GM12878 (cell line): ENCODE data around the gene HDAC9. TPM values are rescaled to one million over a fixed set of nuclear protein-coding genes. Genes with fewer than 3 reads are reported as not detected.

Source experiments
- ATAC-seq: fragments of 200-7000 bp; cut with Tn5 transposase; 3 replicates; pipeline ENCODE4 v1.9.1; 2020; ENCODE audit warnings: mild to moderate bottlenecking, moderate library complexity
- BruUV-seq: library from RNA; stranded (reverse); fragments of 400-500 nt; replicated peaks from 2 replicates; lab custom pipeline; 2021; lab: Mats Ljungman, UMichigan
- CTCF ChIA-PET: fragments of 300-600 bp; sonication (Branson Sonifier 250); formaldehyde crosslinking; extraction: SDS; loops from one replicate; lab custom pipeline; 2021; ENCODE audit warnings: inconsistent platforms; lab: Yijun Ruan, JAX
- POLR2A ChIA-PET: fragments of 350-600 bp; formaldehyde crosslinking; extraction: SDS; loops from one replicate; lab custom pipeline; 2021; ENCODE audit warnings: inconsistent platforms; lab: Charles Lee
- RAD21 ChIA-PET: fragments of 300-600 bp; sonication (Branson Sonifier 250); formaldehyde crosslinking; loops from one replicate; lab custom pipeline; 2023; ENCODE audit warnings: antibody characterized with exemption; ENCODE audit not compliant: unreplicated experiment; lab: Charles Lee
- SMC1A ChIA-PET: fragments of 300-600 bp; sonication (Branson Sonifier 250); formaldehyde crosslinking; loops from one replicate; lab custom pipeline; 2023; ENCODE audit not compliant: unreplicated experiment, uncharacterized antibody; lab: Charles Lee
- DNase-seq: peaks from one replicate; pipeline ENCODE4 v3.0.0-alpha.2; 2011; ENCODE audit warnings: low read depth, low spot score
- FAIRE-seq: peaks from 3 replicates; lab custom pipeline; 2011; peaks lifted over from hg19 to GRCh38; lab: Jason Lieb, UNC
- H2AFZ ChIP-seq: 2 replicates; pipeline ENCODE4 v1.6.0; 2011; ENCODE audit warnings: low read depth, low read length, control low read depth; ENCODE audit not compliant: control insufficient read depth
- H3K27ac ChIP-seq: 2 replicates; pipeline ENCODE4 v1.5.1; 2011; ENCODE audit warnings: control low read depth; ENCODE audit not compliant: control insufficient read depth, insufficient read depth
- H3K27me3 ChIP-seq, 2 experiments: replicated peaks in 1 of 2; 2 replicates each; pipeline versions ENCODE4 v1.6.0 to v1.6.1; 2011; ENCODE audit warnings: low read length in 1 of 2; ENCODE audit not compliant: control insufficient read depth in 2 of 2, insufficient read depth in 2 of 2
- H3K36me3 ChIP-seq, 2 experiments: 2 replicates each; pipeline ENCODE4 v1.5.1; 2011; ENCODE audit warnings: low read length in 1 of 2; ENCODE audit not compliant: control insufficient read depth in 2 of 2, insufficient read depth in 2 of 2
- H3K4me1 ChIP-seq: 2 replicates; pipeline ENCODE4 v1.6.1; 2011; ENCODE audit warnings: mild to moderate bottlenecking, low read length, moderate library complexity, mixed read lengths; ENCODE audit not compliant: control insufficient read depth, insufficient read depth
- H3K4me2 ChIP-seq: 2 replicates; pipeline ENCODE4 v1.6.0; 2011; ENCODE audit warnings: control low read depth; ENCODE audit not compliant: control insufficient read depth, insufficient read depth
- H3K4me3 ChIP-seq: fragments of 200-600 bp; sonication (generic); 2 replicates; pipeline ENCODE4 v1.5.1; 2016
- H3K79me2 ChIP-seq: 2 replicates; pipeline ENCODE4 v1.6.0; 2011; ENCODE audit warnings: low read length; ENCODE audit not compliant: control insufficient read depth, insufficient read depth
- H3K9ac ChIP-seq: 2 replicates; pipeline ENCODE4 v1.8.0; 2011; ENCODE audit warnings: low read length, control low read depth, mixed read lengths; ENCODE audit not compliant: control insufficient read depth, insufficient read depth
- H3K9me3 ChIP-seq: replicated peaks from 3 replicates; pipeline ENCODE4 v1.5.1; 2011; ENCODE audit warnings: mild to moderate bottlenecking, low read length; ENCODE audit not compliant: control insufficient read depth, insufficient read depth
- H4K20me1 ChIP-seq: 2 replicates; pipeline ENCODE4 v1.6.0; 2011; ENCODE audit not compliant: control insufficient read depth, insufficient read depth
- BCLAF1 ChIP-seq: fragments of 450-650 bp; IDR thresholded peaks from 2 replicates; pipeline ENCODE4 v1.6.1; 2017; ENCODE audit warnings: antibody characterized with exemption, mild to moderate bottlenecking, moderate library complexity
- CHD4 ChIP-seq: fragments of 200-600 bp; sonication (generic); IDR thresholded peaks from 2 replicates; pipeline ENCODE4 v1.6.1; 2016; ENCODE audit warnings: mild to moderate bottlenecking
- CTCF ChIP-seq, 3 experiments: IDR thresholded peaks in 2 of 3; conservative IDR thresholded peaks in 1 of 3; 2 replicates each; pipeline ENCODE4 v1.5.1; 2011; ENCODE audit warnings: low read depth in 3 of 3, low read length in 3 of 3, mild to moderate bottlenecking in 3 of 3, control low read depth in 2 of 3, moderate library complexity in 2 of 3, inconsistent platforms in 1 of 3, mixed read lengths in 1 of 3; ENCODE audit not compliant: control insufficient read depth in 2 of 3, insufficient read depth in 1 of 3; ENCODE audit errors: extremely low read depth in 1 of 3
- E4F1 ChIP-seq: fragments of 450-650 bp; IDR thresholded peaks from 2 replicates; pipeline ENCODE4 v1.6.1; 2018; ENCODE audit warnings: borderline replicate concordance, mild to moderate bottlenecking; ENCODE audit not compliant: partially characterized antibody
- EED ChIP-seq: sonication (generic); IDR thresholded peaks from 2 replicates; pipeline ENCODE4 v1.6.1; 2016; ENCODE audit warnings: antibody characterized with exemption, low read depth
- ELK1 ChIP-seq: IDR thresholded peaks from 2 replicates; pipeline ENCODE4 v1.6.1; 2012; ENCODE audit warnings: low read depth, low read length, improper control_type of control experiment
- IKZF1 ChIP-seq: fragments of 450-650 bp; conservative IDR thresholded peaks from 2 replicates; pipeline ENCODE4 v1.6.1; 2017; ENCODE audit warnings: antibody characterized with exemption, mild to moderate bottlenecking
- IRF3 ChIP-seq: fragments of 450-650 bp; IDR thresholded peaks from 2 replicates; pipeline ENCODE4 v1.6.1; 2014; ENCODE audit warnings: mild to moderate bottlenecking
- LARP7 ChIP-seq: fragments of 450-650 bp; IDR thresholded peaks from 2 replicates; pipeline ENCODE4 v1.6.1; 2017; ENCODE audit warnings: mild to moderate bottlenecking
- MEF2B ChIP-seq: fragments of 450-650 bp; IDR thresholded peaks from 2 replicates; pipeline ENCODE4 v1.6.1; 2018; ENCODE audit warnings: mild to moderate bottlenecking, moderate library complexity; ENCODE audit not compliant: partially characterized antibody, poor library complexity, severe bottlenecking
- NFYB ChIP-seq: IDR thresholded peaks from 2 replicates; pipeline ENCODE4 v1.6.1; 2011; ENCODE audit warnings: low read depth, mild to moderate bottlenecking, low read length, improper control_type of control experiment, moderate library complexity; ENCODE audit not compliant: insufficient read depth
- SMC3 ChIP-seq: IDR thresholded peaks from 2 replicates; pipeline ENCODE4 v1.6.1; 2011; ENCODE audit warnings: low read length, improper control_type of control experiment, borderline replicate concordance
- ZNF207 ChIP-seq: fragments of 450-650 bp; IDR thresholded peaks from 2 replicates; pipeline ENCODE4 v1.6.1; 2014; ENCODE audit warnings: antibody characterized with exemption, mild to moderate bottlenecking, borderline replicate concordance
- WGBS: methylation state at CpG from one replicate; pipeline ENCODE4 v1.1.6; 2016; ENCODE audit warnings: low lambda C conversion rate; ENCODE audit not compliant: insufficient replicate concordance, insufficient coverage; ENCODE audit errors: missing lambda C conversion rate; 5-methylcytosine and 5-hydroxymethylcytosine counted together
- in situ Hi-C: fragments of 300-500 bp; cut with MboI; formaldehyde crosslinking; loops from 9 replicates; pipeline ENCODE4 v1.14.3; 2018; ENCODE audit warnings: mixed read lengths
- intact Hi-C: fragments of 100-400 bp; cut with micrococcal nuclease; formaldehyde crosslinking; loops from one replicate; pipeline ENCODE4 v1.14.2; 2022; ENCODE audit not compliant: unreplicated experiment
- polyA plus RNA-seq, 11 experiments: library from polyadenylated mRNA; depleted of rRNA in 4 of 11; unstranded in 6 of 11; stranded (reverse) in 5 of 11; fragments of >200 nt; fragmentation: Nextera tagmentation in 4 of 11; fragmentation: Illumina TruSeq in 1 of 11; extraction: Ambion mirVana in 4 of 11; extraction: Trizol in 1 of 11; gene quantifications; 1 replicate in 1 of 11; 2 replicates in 10 of 11; pipeline versions ENCODE4 v1.2.1 to v1.2.3, GENCODE V29; 2011 to 2016; ENCODE audit warnings: inconsistent platforms in 2 of 11, missing spikeins in 2 of 11, low read depth in 1 of 11
- total RNA-seq, 4 experiments: library from RNA; depleted of rRNA in 3 of 4; stranded (reverse); fragments of >200 nt in 3 of 4; fragmentation: Illumina TruSeq in 1 of 4; extraction: Trizol in 1 of 4; gene quantifications; 2 replicates each; pipeline versions ENCODE4 v1.2.1 to v1.2.3, GENCODE V29; 2013 to 2021

The HDAC9 gene
- total and polyA plus RNA-seq, 10 of the 15 experiments (the other 5 are each of a cell fraction or from before 2014, with no cell fraction given), result 0.73 to 12.8 (median 0.92) TPM

- H3K4me3 ChIP-seq, result no peak overlapping the region
- no peak overlapping the region for H2AFZ ChIP-seq
- DNase-seq (no peak), FAIRE-seq (no peak), ATAC-seq (peak; percentile 76)
- BruUV-seq, result no TSS peak
- no peaks in the 10 kb centered on the region for H3K36me3 ChIP-seq
- ChIA-PET SMC1A (interaction anchor here (0.6 to 1.1 kb wide), 4 partner anchors 99 to 703 kb away, joined by 3 read pairs; no protein-coding TSS in a partner anchor), RAD21 (interaction anchor here (1.0 to 1.4 kb wide), 3 partner anchors 321 to 699 kb away, joined by 3 to 4 read pairs (median 4); no protein-coding TSS in a partner anchor), CTCF (interaction anchor here (0.6 to 2.1 kb wide), 13 partner anchors 9 to 699 kb away, joined by 3 to 11 read pairs (median 4); no protein-coding TSS in a partner anchor), POLR2A (no interaction called here)
- no peaks in the 10 kb centered on the region for H3K27me3 ChIP-seq
- H3K79me2 ChIP-seq, result no peaks in the 10 kb centered on the region
- no peak overlapping the region for H3K27ac ChIP-seq
- H3K9ac ChIP-seq, result no peak overlapping the region
- in situ Hi-C loops, result loop anchor here (5.0 kb wide), 1 partner anchor 700 kb away; no protein-coding TSS in a partner anchor
- H3K9me3 ChIP-seq, result no peaks in the 10 kb centered on the region
- 12% methylated on average over 7 of the region's 7 CpGs for whole genome bisulfite sequencing
- no peak overlapping the region for H3K4me2 ChIP-seq
- H4K20me1 ChIP-seq, result no peaks in the 10 kb centered on the region
- H3K4me1 ChIP-seq, result no peaks in the 10 kb centered on the region
- intact Hi-C loops, result loop anchor here (1.0 to 10.0 kb wide), 3 partner anchors 355 to 700 kb away; no protein-coding TSS in a partner anchor
- no peak for TF ChIP-seq IKZF1
- no peak for TF ChIP-seq MEF2B
- TF ChIP-seq IRF3, result no peak
- TF ChIP-seq E4F1, result no peak
- TF ChIP-seq BCLAF1, result no peak
- no peak for TF ChIP-seq ZNF207
- no peak for TF ChIP-seq EED
- no peak for TF ChIP-seq NFYB
- TF ChIP-seq LARP7, result no peak
- peak; percentile 56; the same call in 1 of the 2 replicates for TF ChIP-seq SMC3
- no peak for TF ChIP-seq ELK1
- peak; percentile 66 to 78 (median 68) for TF ChIP-seq CTCF (IDR thresholded peaks at IDR 0.05 in 2 of 3, conservative IDR thresholded peaks at IDR 0.05 in 1 of 3; ENCODE audit: control insufficient read depth in 2 of 3, extremely low read depth in 1 of 3, insufficient read depth in 1 of 3, low read depth in 3 of 3, low read length in 3 of 3)
- TF ChIP-seq CHD4, result no peak
These were observed 556.3 kb downstream of the HDAC9 start for GRCh38 chr7:19051767-19052375.
